ENCODE measurements around the gene GPR4. TPM values are rescaled to one million over a fixed set of nuclear protein-coding genes. Genes with fewer than 3 reads are reported as not detected.

GPR4 gene
- 10 to 100 TPM in 1 of 4 donors, 1 to 10 TPM in 3; 2.0 to 10.4 (median 5.9) TPM for total RNA-seq

GRCh38 chr19:45601524-45602374 lies at the start of gene GPR4:
TSS of gene GPR4 (minus strand) at chr19:45602212. CDS start at chr19:45591866, 10,346 bp downstream.
- no peak for TF ChIP-seq CTCF (IDR thresholded peaks at IDR 0.05; ENCODE audit: low read depth)

GRCh38 chr19:45650722-45651121 lies 48.7 kb upstream of the GPR4 start:
- no peak for TF ChIP-seq CTCF (IDR thresholded peaks at IDR 0.05; ENCODE audit: low read depth)

DNA sequence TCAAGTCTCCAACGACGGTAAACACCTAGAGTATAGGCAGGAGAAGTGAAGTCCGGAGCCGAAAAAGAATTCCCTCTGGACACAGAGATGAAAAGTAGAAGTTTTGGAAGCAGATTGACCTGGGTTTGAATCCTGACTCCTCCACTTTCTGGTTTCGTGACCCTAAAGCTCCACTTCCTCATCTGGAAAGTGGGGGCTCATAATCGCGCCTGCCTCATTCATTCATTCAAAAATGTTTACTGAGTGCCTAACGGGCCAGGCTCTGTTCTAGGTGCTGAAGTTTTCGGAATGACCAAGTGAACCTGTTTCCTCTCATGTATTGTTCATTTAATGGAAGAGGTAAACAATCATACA lies 44.3 kb upstream of the GPR4 start:
- TF ChIP-seq CTCF (IDR thresholded peaks at IDR 0.05; ENCODE audit: low read depth) = no peak

GRCh38 chr19:45645631-45646344 lies 43.8 kb upstream of the GPR4 start:
- TF ChIP-seq CTCF (IDR thresholded peaks at IDR 0.05; ENCODE audit: low read depth) = no peak

- TF ChIP-seq CTCF (IDR thresholded peaks at IDR 0.05; ENCODE audit: low read depth) = no peak
Measured at GRCh38 chr19:45645068-45645630, 43.1 kb upstream of the GPR4 start.

DNA sequence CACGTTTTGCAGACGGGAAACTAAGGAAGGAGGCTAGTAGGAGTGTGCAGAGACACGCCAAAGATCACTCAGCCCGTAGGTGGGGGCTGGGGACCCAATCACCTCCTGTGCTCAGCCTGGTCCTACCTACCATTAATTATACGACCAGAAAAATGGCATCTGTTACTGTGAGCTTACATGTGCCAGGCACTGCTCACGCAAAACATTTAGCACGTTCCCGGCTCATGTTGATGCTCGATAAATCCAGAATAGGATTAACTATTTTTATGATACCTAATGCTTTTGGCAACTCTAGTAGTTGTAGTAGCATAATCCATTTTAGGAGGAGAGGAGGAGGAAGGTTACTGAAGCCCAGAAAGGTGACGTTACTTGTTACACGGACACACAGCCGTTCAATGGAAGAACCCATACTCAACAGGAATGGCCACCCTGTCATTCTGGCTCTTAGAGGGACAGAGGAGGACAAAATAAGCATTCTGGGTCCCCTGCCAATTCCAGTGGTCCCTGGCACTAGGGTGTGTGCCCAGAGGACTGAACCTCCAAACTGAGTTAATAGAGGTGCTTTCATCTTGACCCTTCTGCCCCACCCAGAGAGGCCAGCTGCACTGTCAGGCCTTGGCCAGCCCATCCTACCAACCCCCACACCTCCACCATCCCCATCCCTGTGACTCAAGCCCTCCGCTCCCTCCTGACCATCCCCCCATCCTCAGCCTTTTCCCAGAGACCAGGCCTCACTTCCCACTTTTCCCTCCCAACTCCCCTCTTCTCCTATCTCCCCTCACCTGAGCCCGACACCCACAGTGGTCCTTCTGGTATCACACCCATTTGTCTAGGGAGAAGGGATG lies 42.1 kb upstream of the GPR4 start:
- no peak for TF ChIP-seq CTCF (IDR thresholded peaks at IDR 0.05; ENCODE audit: low read depth)
